Uterus (tissue), 4 donors: ENCODE data around the gene SCN8A. TPM values are rescaled to one million over a fixed set of nuclear protein-coding genes. Genes with fewer than 3 reads are reported as not detected.

Experiments used
- DNase-seq, 2 donors: peaks; one replicate each; pipeline ENCODE4 v3.0.0-alpha.2; 2019 to 2020
- H3K27ac ChIP-seq, 2 donors: fragments of 200-600 bp; sonication (generic); 1 replicate in 1 of 2; 2 replicates in 1 of 2; pipeline ENCODE4 v1.5.1; 2016 to 2018
- H3K27me3 ChIP-seq, 2 donors: fragments of 200-600 bp; sonication (generic); one replicate each; pipeline ENCODE4 v1.5.1; 2018 to 2019; ENCODE audit warnings: control low read depth in 1 of 2
- H3K36me3 ChIP-seq, 2 donors: fragments of 200-600 bp; sonication (generic); one replicate each; pipeline ENCODE4 v1.5.1; 2019; ENCODE audit warnings: control low read depth in 1 of 2
- H3K4me1 ChIP-seq, 2 donors: fragments of 200-600 bp; sonication (generic); one replicate each; pipeline ENCODE4 v1.5.1; 2018 to 2019; ENCODE audit warnings: control low read depth in 1 of 2
- H3K4me3 ChIP-seq, 2 donors: fragments of 200-600 bp; sonication (generic); 1 replicate in 1 of 2; 2 replicates in 1 of 2; pipeline ENCODE4 v1.5.1; 2018 to 2019; ENCODE audit warnings: mild to moderate bottlenecking in 1 of 2
- H3K9me3 ChIP-seq, 2 donors: fragments of 200-600 bp; sonication (generic); one replicate each; pipeline ENCODE4 v1.5.1; 2019; ENCODE audit warnings: control low read depth in 1 of 2
- CTCF ChIP-seq, 4 experiments: fragments of 200-600 bp in 2 of 4; fragments of 450-650 bp in 2 of 4; sonication (generic) in 2 of 4; IDR thresholded peaks; one replicate each; pipeline ENCODE4 v1.5.1; 2016 to 2019; ENCODE audit warnings: antibody characterized with exemption in 4 of 4, mild to moderate bottlenecking in 2 of 4, moderate library complexity in 1 of 4
- POLR2A ChIP-seq, 2 donors: fragments of 450-650 bp; IDR thresholded peaks; one replicate each; pipeline ENCODE4 v1.6.1; 2016; ENCODE audit warnings: antibody characterized with exemption in 2 of 2, mild to moderate bottlenecking in 1 of 2, moderate library complexity in 1 of 2
- intact Hi-C: fragments of 100-400 bp; cut with DNase I; formaldehyde crosslinking; loops from one replicate; pipeline ENCODE4 v1.15.1; 2023; ENCODE audit warnings: low total_unique reads
- total RNA-seq, 4 donors: library from RNA; depleted of rRNA in 3 of 4; stranded (reverse); fragments of >200 nt in 3 of 4; gene quantifications; one replicate each; pipeline versions ENCODE4 v1.1.0 to v1.2.4, GENCODE V29; 2014 to 2023
- donor health status: DM: yes; HTN: yes; CAD: no.

SCN8A gene
- total RNA-seq, 4 donors from 2014 or later: 1.3 to 6.7 (median 3.0) TPM; not detected in 1

DNA sequence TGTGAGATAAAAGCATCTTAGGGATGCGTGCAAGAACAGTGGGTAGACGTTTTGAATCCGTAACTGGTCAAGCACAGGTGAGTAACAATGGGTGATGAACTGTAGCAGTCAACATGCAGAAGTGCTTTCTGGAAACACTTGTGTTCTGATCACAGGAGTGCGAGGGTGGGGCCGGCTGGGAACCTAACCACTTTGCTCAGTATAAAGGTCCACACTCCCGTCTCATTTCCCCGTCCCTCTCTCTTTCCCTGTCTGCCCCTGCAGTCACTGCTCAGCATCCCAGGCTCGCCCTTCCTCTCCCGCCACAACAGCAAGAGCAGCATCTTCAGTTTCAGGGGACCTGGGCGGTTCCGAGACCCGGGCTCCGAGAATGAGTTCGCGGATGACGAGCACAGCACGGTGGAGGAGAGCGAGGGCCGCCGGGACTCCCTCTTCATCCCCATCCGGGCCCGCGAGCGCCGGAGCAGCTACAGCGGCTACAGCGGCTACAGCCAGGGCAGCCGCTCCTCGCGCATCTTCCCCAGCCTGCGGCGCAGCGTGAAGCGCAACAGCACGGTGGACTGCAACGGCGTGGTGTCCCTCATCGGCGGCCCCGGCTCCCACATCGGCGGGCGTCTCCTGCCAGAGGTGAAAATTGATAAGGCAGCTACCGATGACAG lies 130.4 kb downstream of the SCN8A start:
- H3K27ac ChIP-seq: no peak overlapping the region
- H3K27me3 ChIP-seq: no peaks in the 10 kb centered on the region
- no peaks in the 10 kb centered on the region for H3K9me3 ChIP-seq
- no peak overlapping the region for H3K4me3 ChIP-seq
- intact Hi-C loops: no loop called here
- peak in 1 of 2 donors; percentile 23 for DNase-seq
- no peaks in the 10 kb centered on the region for H3K36me3 ChIP-seq
- H3K4me1 ChIP-seq: no peaks in the 10 kb centered on the region
- no peak for TF ChIP-seq CTCF (IDR thresholded peaks at IDR 0.05)
- no peak for TF ChIP-seq POLR2A (IDR thresholded peaks at IDR 0.05)

DNA sequence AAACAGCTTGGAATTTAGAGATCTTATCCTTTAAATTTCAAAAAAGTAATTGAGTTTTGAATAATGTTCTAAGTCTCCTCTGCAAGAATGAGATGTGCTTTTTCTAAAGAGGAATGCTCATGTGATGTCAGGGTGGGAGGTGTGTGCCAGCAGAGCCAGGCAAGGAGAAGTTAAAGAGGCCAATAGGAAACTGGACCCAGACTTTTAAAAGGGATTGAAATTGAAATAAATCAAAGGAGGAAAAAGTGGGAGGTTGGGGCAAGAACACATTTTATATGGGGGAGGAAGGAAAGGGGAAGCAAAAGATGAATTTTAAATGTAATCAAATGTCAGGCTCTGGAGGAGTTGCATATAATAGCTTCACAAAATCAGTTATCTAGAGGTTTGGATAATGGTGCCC lies 131.4 kb downstream of the SCN8A start:
- H3K36me3 ChIP-seq: no peaks in the 10 kb centered on the region
- DNase-seq: no peak
- no peaks in the 10 kb centered on the region for H3K27me3 ChIP-seq
- H3K4me3 ChIP-seq: no peak overlapping the region
- no peaks in the 10 kb centered on the region for H3K4me1 ChIP-seq
- no peak for TF ChIP-seq POLR2A (IDR thresholded peaks at IDR 0.05)
- TF ChIP-seq CTCF (IDR thresholded peaks at IDR 0.05): no peak
- H3K9me3 ChIP-seq: no peaks in the 10 kb centered on the region
- intact Hi-C loops: no loop called here
- no peak overlapping the region for H3K27ac ChIP-seq

DNA sequence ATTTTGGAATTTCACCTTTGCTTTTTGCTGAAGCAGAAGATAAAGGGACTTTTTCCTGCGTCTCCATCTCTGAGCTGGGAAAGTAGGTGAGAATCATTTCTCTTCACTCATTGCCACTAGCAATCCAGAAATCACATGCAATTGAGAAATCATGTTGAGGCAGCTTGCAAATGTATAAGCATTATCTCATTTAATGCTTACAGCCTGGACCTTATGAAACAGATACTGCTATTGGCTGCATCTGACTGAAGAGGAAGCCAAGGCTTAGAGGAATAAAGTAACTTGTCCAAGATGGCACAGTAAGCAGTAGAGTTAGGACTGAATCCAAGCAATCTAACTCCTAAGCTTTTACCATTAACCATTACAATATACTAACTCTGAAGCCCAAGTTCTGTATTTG lies 135.1 kb downstream of the SCN8A start:
- intact Hi-C loops: no loop called here
- Histone ChIP-seq H3K27ac (no peak overlapping the region), H3K4me3 (no peak overlapping the region), H3K9me3 (no peaks in the 10 kb centered on the region), H3K36me3 (no peaks in the 10 kb centered on the region), H3K4me1 (no peaks in the 10 kb centered on the region), H3K27me3 (no peaks in the 10 kb centered on the region)
- no peak for DNase-seq
- TF ChIP-seq CTCF (IDR thresholded peaks at IDR 0.05): no peak
- no peak for TF ChIP-seq POLR2A (IDR thresholded peaks at IDR 0.05)

DNA sequence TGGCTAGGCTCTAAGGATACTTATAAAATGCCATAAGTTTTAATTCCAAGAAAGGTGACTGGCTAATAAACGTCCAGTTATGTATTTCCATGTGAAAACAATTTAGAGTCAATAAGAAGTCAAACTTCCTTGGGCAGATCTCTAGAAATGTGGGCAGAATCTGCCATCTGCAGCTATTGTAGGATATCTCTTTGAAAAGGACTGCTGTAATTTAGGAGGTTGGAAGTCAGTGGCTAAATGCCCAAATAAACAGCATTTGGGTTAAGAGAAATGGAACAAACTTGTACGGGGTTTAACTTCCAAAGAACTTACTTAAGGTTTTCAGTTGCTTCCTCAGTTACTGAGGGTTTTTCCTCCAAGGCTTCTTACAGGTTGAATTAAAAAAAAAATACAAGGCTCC lies 135.9 kb downstream of the SCN8A start:
- no peaks in the 10 kb centered on the region for H3K4me1 ChIP-seq
- no peak overlapping the region for H3K4me3 ChIP-seq
- TF ChIP-seq POLR2A (IDR thresholded peaks at IDR 0.05) (no peak), CTCF (IDR thresholded peaks at IDR 0.05) (no peak)
- H3K9me3 ChIP-seq: no peaks in the 10 kb centered on the region
- no peaks in the 10 kb centered on the region for H3K27me3 ChIP-seq
- DNase-seq: no peak
- intact Hi-C loops: no loop called here
- H3K27ac ChIP-seq: no peak overlapping the region
- H3K36me3 ChIP-seq: no peaks in the 10 kb centered on the region

GRCh38 chr12:51729331-51729730 lies 138.3 kb downstream of the SCN8A start:
- TF ChIP-seq POLR2A (IDR thresholded peaks at IDR 0.05): no peak
- no peak for TF ChIP-seq CTCF (IDR thresholded peaks at IDR 0.05)
- Histone ChIP-seq H3K36me3 (no peaks in the 10 kb centered on the region), H3K27ac (no peak overlapping the region), H3K27me3 (no peaks in the 10 kb centered on the region), H3K4me3 (no peak overlapping the region), H3K4me1 (no peaks in the 10 kb centered on the region), H3K9me3 (no peaks in the 10 kb centered on the region)
- no peak for DNase-seq
- intact Hi-C loops: no loop called here
